NCI-H2171 (cell line): Measurements from ENCODE around the gene SNX30.

ENCODE experiments used
- DNase-seq: peaks from one replicate; lab custom pipeline; 2025; lab: John Stamatoyannopoulos, UW

Gene SNX30

GRCh38 chr9:112858005-112858404 is 107.4 kb downstream of the SNX30 start:
- DNase-seq = no peak

GRCh38 chr9:112858625-112859147 is 108.1 kb downstream of the SNX30 start:
- DNase-seq = no peak

- no peak for DNase-seq
These were observed 109.9 kb downstream of the SNX30 start for GRCh38 chr9:112860451-112860850.

GRCh38 chr9:112861155-112861554 is 110.6 kb downstream of the SNX30 start:
- DNase-seq = no peak

- DNase-seq = no peak
These were observed 111.3 kb downstream of the SNX30 start for GRCh38 chr9:112861638-112862555.

GRCh38 chr9:112863214-112863613 is 112.7 kb downstream of the SNX30 start:
- DNase-seq = no peak

- no peak for DNase-seq
These were observed 113.2 kb downstream of the SNX30 start for GRCh38 chr9:112863746-112864145.

GRCh38 chr9:112864403-112864802 is 113.8 kb downstream of the SNX30 start:
- no peak for DNase-seq

- DNase-seq = no peak
These were observed 114.4 kb downstream of the SNX30 start for GRCh38 chr9:112864982-112865381.

GRCh38 chr9:112866662-112867274 is 116.2 kb downstream of the SNX30 start:
- no peak for DNase-seq

GRCh38 chr9:112867275-112867991 is 116.9 kb downstream of the SNX30 start:
- no peak for DNase-seq

GRCh38 chr9:112868461-112868860 is 117.9 kb downstream of the SNX30 start:
- no peak for DNase-seq

GRCh38 chr9:112869041-112869529 is 118.5 kb downstream of the SNX30 start:
- DNase-seq = no peak

- DNase-seq = no peak
These were observed 119.4 kb downstream of the SNX30 start for GRCh38 chr9:112869917-112870316.

GRCh38 chr9:112870556-112870955 is 120.0 kb downstream of the SNX30 start:
- DNase-seq = no peak

GRCh38 chr9:112872019-112872418 is 121.5 kb downstream of the SNX30 start:
- DNase-seq = no peak

- DNase-seq = no peak
These were observed 123.3 kb downstream of the SNX30 start for GRCh38 chr9:112873773-112874405.

GRCh38 chr9:112878752-112879151 is 128.2 kb downstream of the SNX30 start:
- DNase-seq = no peak

GRCh38 chr9:112880650-112881049 is 130.1 kb downstream of the SNX30 start:
- DNase-seq = no peak

GRCh38 chr9:112881331-112881730 is 130.8 kb downstream of the SNX30 start:
- no peak for DNase-seq

- DNase-seq = no peak
These were observed 133.5 kb downstream of the SNX30 start for GRCh38 chr9:112884101-112884500.

- DNase-seq = no peak
These were observed 134.2 kb downstream of the SNX30 start for GRCh38 chr9:112884721-112885120.
